ENCODE data around the gene MPP7.

DNA sequence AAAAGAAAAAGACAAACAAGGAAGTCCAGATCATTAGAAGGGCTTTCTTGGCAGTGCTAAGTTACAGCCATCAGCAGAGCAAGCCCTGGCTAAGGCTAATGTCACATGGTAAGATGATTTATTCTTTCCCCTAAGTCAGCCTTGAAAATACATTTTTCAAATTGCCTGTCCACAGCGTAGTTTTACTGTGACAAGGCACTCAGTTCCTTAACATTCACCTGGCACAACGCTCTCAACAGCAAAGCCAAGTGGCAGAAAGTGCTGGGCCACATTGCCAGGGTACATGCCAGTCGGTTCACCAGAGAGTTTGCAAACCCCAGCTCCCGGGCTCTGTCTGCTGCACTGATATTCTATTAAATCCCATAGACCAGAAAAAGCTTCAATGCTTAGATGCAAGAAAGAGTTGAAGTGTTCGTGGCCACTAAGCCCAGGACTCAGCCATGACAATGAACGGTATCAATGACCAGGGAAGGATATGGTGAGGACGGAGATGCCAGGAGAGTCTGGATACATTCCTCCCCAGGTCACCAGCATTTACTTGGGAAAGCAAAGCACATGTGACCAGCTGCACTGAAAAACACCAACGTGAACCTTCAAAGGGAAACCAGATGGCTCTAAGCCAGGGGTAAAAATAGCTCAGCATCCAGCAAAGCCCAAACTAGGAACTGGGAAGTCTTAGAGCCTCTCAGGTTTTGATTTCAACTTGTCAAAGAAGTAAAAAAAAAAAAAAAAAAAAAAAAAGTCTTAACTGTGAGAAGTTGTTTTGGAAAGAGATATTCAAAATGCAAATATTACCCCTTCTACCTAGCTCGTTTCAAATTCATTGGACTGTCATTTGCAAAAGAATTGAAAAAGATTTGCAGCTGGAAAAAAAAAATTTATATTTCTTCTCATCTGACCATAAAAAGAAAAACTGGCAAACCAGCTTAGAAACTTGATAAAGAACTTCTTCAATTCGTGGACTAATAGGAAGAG is 23.9 kb upstream of the MPP7 start:
- TF ChIP-seq, protein P1, sequence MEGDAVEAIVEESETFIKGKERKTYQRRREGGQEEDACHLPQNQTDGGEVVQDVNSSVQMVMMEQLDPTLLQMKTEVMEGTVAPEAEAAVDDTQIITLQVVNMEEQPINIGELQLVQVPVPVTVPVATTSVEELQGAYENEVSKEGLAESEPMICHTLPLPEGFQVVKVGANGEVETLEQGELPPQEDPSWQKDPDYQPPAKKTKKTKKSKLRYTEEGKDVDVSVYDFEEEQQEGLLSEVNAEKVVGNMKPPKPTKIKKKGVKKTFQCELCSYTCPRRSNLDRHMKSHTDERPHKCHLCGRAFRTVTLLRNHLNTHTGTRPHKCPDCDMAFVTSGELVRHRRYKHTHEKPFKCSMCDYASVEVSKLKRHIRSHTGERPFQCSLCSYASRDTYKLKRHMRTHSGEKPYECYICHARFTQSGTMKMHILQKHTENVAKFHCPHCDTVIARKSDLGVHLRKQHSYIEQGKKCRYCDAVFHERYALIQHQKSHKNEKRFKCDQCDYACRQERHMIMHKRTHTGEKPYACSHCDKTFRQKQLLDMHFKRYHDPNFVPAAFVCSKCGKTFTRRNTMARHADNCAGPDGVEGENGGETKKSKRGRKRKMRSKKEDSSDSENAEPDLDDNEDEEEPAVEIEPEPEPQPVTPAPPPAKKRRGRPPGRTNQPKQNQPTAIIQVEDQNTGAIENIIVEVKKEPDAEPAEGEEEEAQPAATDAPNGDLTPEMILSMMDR (IDR thresholded peaks at IDR 0.05): no peak
- peak in 1 of 2 donors; percentile 21 for TF ChIP-seq POLR2A (IDR thresholded peaks at IDR 0.05)
